ENCODE results near the gene LARP7.
"Not testable (repeated sequence)": the region's sequence is repeated elsewhere in the genome, so short reads cannot be mapped to it uniquely, and the experiment has no call there.

The LARP7 gene

DNA sequence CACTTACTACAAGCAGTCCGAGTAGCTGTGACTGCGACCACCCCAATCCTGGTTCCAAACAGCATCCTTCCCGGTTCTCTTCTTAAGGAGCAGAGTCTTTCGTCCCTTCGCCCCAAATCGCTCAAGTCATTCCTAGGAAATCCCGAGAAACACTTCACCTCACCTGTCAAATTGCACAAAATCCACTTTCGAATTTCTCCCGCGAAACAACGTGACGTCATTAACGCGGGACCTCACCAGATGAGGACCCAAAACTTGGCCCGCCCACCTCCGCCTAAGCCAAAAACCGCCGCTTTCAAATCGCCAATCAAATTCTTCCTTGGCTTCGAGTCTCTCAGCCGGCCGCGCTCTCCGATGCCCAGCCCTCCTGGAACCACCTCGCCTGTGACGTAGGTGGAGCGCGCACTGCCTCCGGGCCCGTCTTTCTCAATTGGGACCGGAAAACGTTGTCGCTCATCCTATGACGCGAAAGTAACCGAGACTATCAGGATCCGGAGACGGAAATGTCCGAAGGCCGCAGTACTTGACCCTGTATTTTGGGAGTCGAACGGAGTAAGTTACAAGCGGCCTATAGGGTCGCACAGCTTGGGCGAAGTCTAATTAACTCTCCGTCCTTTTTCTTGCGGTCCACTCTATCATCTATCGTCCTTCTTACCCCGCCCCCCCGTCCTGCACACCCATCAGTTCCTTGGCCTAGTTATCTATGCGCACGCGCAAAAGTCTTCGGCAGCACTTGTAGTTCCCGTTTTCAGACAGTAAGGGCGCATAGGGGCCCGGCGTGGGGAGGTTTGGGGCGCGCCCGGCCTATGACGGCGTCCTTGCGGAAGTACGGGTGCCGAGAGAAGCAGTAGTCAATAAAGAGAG lies at the start of gene LARP7, which contains the start of gene ZGRF1:
Gene LARP7 (plus strand): TSS at position 456 of the 864 bp plus-strand sequence. CDS start 7,527 bp downstream, outside the sequence.
Gene ZGRF1 (minus strand): TSS at position 222 of the 864 bp plus-strand sequence. CDS start 3,733 bp downstream, outside the sequence.
- H3K9ac ChIP-seq (ENCODE audit: low read length) = peak within 1 kb of the TSS; percentile 80
- no peaks in the 10 kb centered on the region for H3K36me3 ChIP-seq (ENCODE audit: control insufficient read depth, insufficient read depth, low read length)
- no peaks in the 10 kb centered on the region for H3K27me3 ChIP-seq (ENCODE audit: control insufficient read depth, insufficient read depth, low read length)
- no peaks in the 10 kb centered on the region for H3K9me3 ChIP-seq (ENCODE audit: control insufficient read depth, low read length)
- H3K4me3 ChIP-seq (ENCODE audit: low read length) = peak within 1 kb of the TSS; percentile 85
- H3K4me1 ChIP-seq (ENCODE audit: control insufficient read depth, insufficient read depth, low read length) = peaks cover 7% of the 10 kb centered on the region

DNA sequence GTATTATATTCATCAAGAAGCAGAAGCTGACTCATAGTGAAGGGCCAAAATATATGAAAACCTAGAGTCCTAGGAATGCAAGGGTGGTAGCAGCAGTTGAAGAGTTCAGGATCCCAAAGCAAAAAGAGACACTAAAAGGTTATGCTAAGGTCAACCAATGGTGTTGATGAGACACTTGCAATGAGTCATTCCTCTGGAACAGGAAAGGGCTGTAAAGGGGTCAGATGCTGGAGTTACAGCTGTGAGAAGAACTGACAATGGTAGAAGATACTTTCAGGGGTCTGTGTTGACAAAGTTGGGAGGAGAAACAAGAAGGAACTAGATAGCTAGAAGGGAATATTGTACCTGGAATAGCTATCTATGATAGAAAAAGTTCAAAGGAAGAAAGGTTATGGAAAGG lies 47.7 kb upstream of the LARP7 start:
- no peaks in the 10 kb centered on the region for H3K27me3 ChIP-seq (ENCODE audit: control insufficient read depth, insufficient read depth, low read length)
- H3K9ac ChIP-seq (ENCODE audit: low read length) = no peak overlapping the region
- no peaks in the 10 kb centered on the region for H3K36me3 ChIP-seq (ENCODE audit: control insufficient read depth, insufficient read depth, low read length)
- no peak overlapping the region for H3K4me3 ChIP-seq (ENCODE audit: low read length)
- H3K9me3 ChIP-seq (ENCODE audit: control insufficient read depth, low read length) = no peaks in the 10 kb centered on the region
- H3K4me1 ChIP-seq (ENCODE audit: control insufficient read depth, insufficient read depth, low read length) = no peaks in the 10 kb centered on the region

DNA sequence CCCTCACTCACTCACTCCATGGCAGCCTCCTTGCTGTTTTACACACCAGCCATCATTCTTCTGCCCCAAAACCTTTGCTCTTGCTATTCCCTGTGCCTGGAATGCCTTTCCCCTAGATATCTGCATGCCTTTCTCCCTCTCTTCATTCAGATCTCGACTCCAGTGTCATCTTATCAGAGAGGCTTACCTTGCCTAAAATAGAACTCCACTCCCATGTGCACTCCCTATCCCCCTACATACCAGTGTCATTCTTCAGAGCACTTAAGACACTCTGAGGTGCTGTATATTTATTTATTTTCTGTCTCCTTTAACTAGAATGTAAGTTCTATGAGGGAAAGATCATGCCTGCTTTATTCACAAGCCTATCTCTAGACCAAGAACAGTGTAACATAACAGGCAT lies 45.4 kb upstream of the LARP7 start:
- no peaks in the 10 kb centered on the region for H3K27me3 ChIP-seq (ENCODE audit: control insufficient read depth, insufficient read depth, low read length)
- H3K9ac ChIP-seq (ENCODE audit: low read length) = no peak overlapping the region
- H3K4me1 ChIP-seq (ENCODE audit: control insufficient read depth, insufficient read depth, low read length) = no peaks in the 10 kb centered on the region
- H3K9me3 ChIP-seq (ENCODE audit: control insufficient read depth, low read length) = no peaks in the 10 kb centered on the region
- H3K4me3 ChIP-seq (ENCODE audit: low read length) = no peak overlapping the region
- H3K36me3 ChIP-seq (ENCODE audit: control insufficient read depth, insufficient read depth, low read length) = no peaks in the 10 kb centered on the region

DNA sequence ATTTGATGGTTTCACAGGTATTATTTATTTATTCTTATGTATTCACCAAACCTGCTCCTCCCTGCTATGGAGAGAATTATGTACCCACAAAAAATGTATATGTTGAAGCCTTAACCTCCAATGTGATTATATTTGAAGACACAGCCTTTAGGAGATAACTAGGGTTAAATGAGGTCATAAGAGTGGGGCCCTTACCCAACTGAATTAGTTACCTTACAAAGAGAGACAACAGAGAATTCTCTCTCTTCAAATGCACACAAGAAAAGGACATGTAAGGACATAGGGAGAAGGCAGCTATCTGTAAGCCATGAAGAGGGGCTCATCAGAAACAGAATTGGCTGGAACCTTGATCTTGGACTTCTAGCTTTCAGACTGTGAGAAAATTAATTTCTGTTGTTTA lies 44.2 kb upstream of the LARP7 start:
- Histone ChIP-seq H3K36me3 (ENCODE audit: control insufficient read depth, insufficient read depth, low read length) (no peaks in the 10 kb centered on the region), H3K9me3 (ENCODE audit: control insufficient read depth, low read length) (no peaks in the 10 kb centered on the region), H3K9ac (ENCODE audit: low read length) (no peak overlapping the region), H3K4me1 (ENCODE audit: control insufficient read depth, insufficient read depth, low read length) (no peaks in the 10 kb centered on the region), H3K27me3 (ENCODE audit: control insufficient read depth, insufficient read depth, low read length) (no peaks in the 10 kb centered on the region), H3K4me3 (ENCODE audit: low read length) (no peak overlapping the region)

GRCh38 chr4:112593438-112594133 lies 43.4 kb upstream of the LARP7 start:
- Histone ChIP-seq H3K9ac (ENCODE audit: low read length) (no peak overlapping the region), H3K4me1 (ENCODE audit: control insufficient read depth, insufficient read depth, low read length) (no peaks in the 10 kb centered on the region), H3K36me3 (ENCODE audit: control insufficient read depth, insufficient read depth, low read length) (no peaks in the 10 kb centered on the region), H3K9me3 (ENCODE audit: control insufficient read depth, low read length) (no peaks in the 10 kb centered on the region), H3K4me3 (ENCODE audit: low read length) (no peak overlapping the region), H3K27me3 (ENCODE audit: control insufficient read depth, insufficient read depth, low read length) (no peaks in the 10 kb centered on the region)

DNA sequence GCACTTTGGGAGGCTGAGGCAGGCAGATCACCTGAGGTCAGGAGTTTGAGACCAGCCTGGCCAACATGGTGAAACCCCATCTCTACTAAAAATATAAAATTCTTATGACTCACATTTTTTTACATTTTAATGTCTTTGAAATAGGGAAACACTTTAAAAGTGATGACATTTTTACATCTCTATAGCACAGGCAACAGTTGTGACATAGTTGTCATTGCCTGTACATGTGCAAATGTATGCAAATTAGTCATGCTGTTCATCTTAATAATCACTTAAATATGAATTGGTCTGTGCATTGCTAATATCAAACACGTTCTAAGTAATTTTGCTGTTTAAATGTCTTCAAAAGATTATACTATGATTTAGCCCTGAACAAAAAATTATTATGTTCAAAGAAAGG lies 42.0 kb upstream of the LARP7 start:
- no peaks in the 10 kb centered on the region for H3K27me3 ChIP-seq (ENCODE audit: control insufficient read depth, insufficient read depth, low read length)

GRCh38 chr4:112604589-112604988 lies 32.4 kb upstream of the LARP7 start:
- Histone ChIP-seq H3K9me3 (ENCODE audit: control insufficient read depth, low read length) (no peaks in the 10 kb centered on the region), H3K27me3 (ENCODE audit: control insufficient read depth, insufficient read depth, low read length) (no peaks in the 10 kb centered on the region), H3K4me3 (ENCODE audit: low read length) (no peak overlapping the region), H3K36me3 (ENCODE audit: control insufficient read depth, insufficient read depth, low read length) (no peaks in the 10 kb centered on the region), H3K4me1 (ENCODE audit: control insufficient read depth, insufficient read depth, low read length) (no peaks in the 10 kb centered on the region), H3K9ac (ENCODE audit: low read length) (no peak overlapping the region)

More for the DNA sequence above, 42.0 kb upstream of the LARP7 start:
- no peaks in the 10 kb centered on the region for H3K36me3 ChIP-seq (ENCODE audit: control insufficient read depth, insufficient read depth, low read length)
- H3K4me3 ChIP-seq (ENCODE audit: low read length) = no peak overlapping the region
- no peaks in the 10 kb centered on the region for H3K9me3 ChIP-seq (ENCODE audit: control insufficient read depth, low read length)
- H3K4me1 ChIP-seq (ENCODE audit: control insufficient read depth, insufficient read depth, low read length) = no peaks in the 10 kb centered on the region
- H3K9ac ChIP-seq (ENCODE audit: low read length) = no peak overlapping the region

DNA sequence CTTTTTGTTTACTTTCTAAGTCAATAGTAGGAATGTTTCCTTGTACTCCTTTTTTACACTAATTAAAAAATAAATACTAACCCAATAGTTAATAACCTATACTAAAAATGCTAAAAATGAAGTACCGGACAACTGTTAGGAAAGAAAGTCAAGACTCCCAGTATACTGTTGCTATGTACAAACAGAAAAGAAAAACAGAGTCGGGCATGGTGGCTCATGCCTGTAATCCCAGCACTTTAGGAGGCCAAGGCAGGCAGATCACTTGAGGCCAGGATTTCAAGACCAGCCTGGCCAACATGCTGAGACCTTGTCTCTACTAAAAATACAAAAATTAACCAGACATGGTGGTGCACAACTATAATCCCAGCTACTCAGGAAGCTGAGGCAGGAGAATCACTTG lies 24.1 kb upstream of the LARP7 start:
- not testable (repeated sequence) for H3K9me3 ChIP-seq (ENCODE audit: control insufficient read depth, low read length); H3K36me3 ChIP-seq (ENCODE audit: control insufficient read depth, insufficient read depth, low read length); H3K27me3 ChIP-seq (ENCODE audit: control insufficient read depth, insufficient read depth, low read length); H3K9ac ChIP-seq (ENCODE audit: low read length); H3K4me3 ChIP-seq (ENCODE audit: low read length); H3K4me1 ChIP-seq (ENCODE audit: control insufficient read depth, insufficient read depth, low read length)

- Histone ChIP-seq H3K9me3 (ENCODE audit: control insufficient read depth, low read length) (no peaks in the 10 kb centered on the region), H3K36me3 (ENCODE audit: control insufficient read depth, insufficient read depth, low read length) (no peaks in the 10 kb centered on the region), H3K4me3 (ENCODE audit: low read length) (no peak overlapping the region), H3K9ac (ENCODE audit: low read length) (no peak overlapping the region), H3K4me1 (ENCODE audit: control insufficient read depth, insufficient read depth, low read length) (no peaks in the 10 kb centered on the region), H3K27me3 (ENCODE audit: control insufficient read depth, insufficient read depth, low read length) (no peaks in the 10 kb centered on the region)
These were observed 20.0 kb upstream of the LARP7 start for GRCh38 chr4:112616984-112617383.

- Histone ChIP-seq H3K27me3 (ENCODE audit: control insufficient read depth, insufficient read depth, low read length) (no peaks in the 10 kb centered on the region), H3K9ac (ENCODE audit: low read length) (no peak overlapping the region), H3K36me3 (ENCODE audit: control insufficient read depth, insufficient read depth, low read length) (no peaks in the 10 kb centered on the region), H3K9me3 (ENCODE audit: control insufficient read depth, low read length) (no peaks in the 10 kb centered on the region), H3K4me1 (ENCODE audit: control insufficient read depth, insufficient read depth, low read length) (no peaks in the 10 kb centered on the region), H3K4me3 (ENCODE audit: low read length) (no peak overlapping the region)
These were observed 10.7 kb upstream of the LARP7 start for GRCh38 chr4:112626228-112626627.

DNA sequence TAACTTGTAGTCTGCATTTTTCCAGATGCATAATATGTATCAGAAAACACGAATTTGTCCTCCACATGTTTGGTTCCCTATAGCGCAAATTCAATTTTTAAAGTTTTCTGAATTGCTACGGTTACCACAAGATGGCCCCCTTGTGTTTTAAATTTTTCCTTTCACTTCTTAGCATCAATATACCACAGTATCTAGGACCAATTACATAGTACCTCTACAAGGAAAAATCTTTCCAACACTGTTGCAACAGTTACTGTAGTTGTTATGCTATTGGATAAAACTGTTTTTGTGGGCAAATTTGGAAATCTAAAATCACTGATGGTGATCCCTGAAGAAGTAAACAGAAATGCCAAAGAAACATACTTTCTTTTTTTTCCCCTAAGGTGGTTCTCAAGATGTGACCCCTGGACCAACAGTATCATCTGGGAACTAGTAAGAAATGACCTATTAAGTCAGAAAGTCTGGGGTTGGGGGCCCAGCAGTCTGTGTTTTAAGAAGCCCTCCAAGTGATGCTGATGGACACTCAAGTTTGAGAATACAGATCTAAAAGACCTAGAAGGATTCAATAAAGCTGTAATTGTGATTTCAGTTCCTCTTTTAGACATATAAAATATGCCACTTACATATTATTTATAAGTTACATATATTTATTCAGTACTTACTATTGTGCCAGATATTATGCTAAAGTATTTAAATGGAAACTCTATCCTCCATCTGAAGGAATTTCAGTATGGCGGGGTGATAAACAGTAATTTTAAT lies 3.3 kb upstream of the LARP7 start:
- H3K4me3 ChIP-seq (ENCODE audit: low read length) = no peak overlapping the region
- no peaks in the 10 kb centered on the region for H3K9me3 ChIP-seq (ENCODE audit: control insufficient read depth, low read length)
- peaks cover 7% of the 10 kb centered on the region for H3K4me1 ChIP-seq (ENCODE audit: control insufficient read depth, insufficient read depth, low read length)
- no peaks in the 10 kb centered on the region for H3K36me3 ChIP-seq (ENCODE audit: control insufficient read depth, insufficient read depth, low read length)
- H3K27me3 ChIP-seq (ENCODE audit: control insufficient read depth, insufficient read depth, low read length) = no peaks in the 10 kb centered on the region
- no peak overlapping the region for H3K9ac ChIP-seq (ENCODE audit: low read length)

DNA sequence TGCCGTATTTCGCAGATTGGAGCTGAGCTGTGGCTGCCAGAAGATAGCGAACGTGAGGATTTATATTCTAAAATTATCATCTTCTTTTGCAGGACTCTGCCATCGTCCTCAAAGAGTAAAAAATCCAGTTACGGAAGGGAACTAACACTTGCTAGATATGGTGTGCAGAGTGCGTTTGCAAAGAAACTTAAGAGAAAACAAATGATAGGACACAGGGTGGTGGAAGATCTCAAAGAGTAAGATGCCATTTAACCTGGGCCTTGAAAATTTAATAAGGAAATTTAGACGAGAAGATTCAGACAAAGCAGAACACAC lies 566 bp downstream of the LARP7 start:
- Histone ChIP-seq H3K4me3 (ENCODE audit: low read length) (peak overlapping the region; percentile 85), H3K9me3 (ENCODE audit: control insufficient read depth, low read length) (no peaks in the 10 kb centered on the region), H3K9ac (ENCODE audit: low read length) (peak overlapping the region; percentile 80), H3K27me3 (ENCODE audit: control insufficient read depth, insufficient read depth, low read length) (no peaks in the 10 kb centered on the region), H3K36me3 (ENCODE audit: control insufficient read depth, insufficient read depth, low read length) (no peaks in the 10 kb centered on the region), H3K4me1 (ENCODE audit: control insufficient read depth, insufficient read depth, low read length) (peaks cover 7% of the 10 kb centered on the region)
